Psoas muscle (tissue), 8 donors: ENCODE measurements around the gene NGDN. TPM values are rescaled to one million over a fixed set of nuclear protein-coding genes. Genes with fewer than 3 reads are reported as not detected.
A peak's percentile ranks its signal among the peaks of the same experiment; 100 is the strongest.

ENCODE experiments used
- ATAC-seq, 4 donors: fragments of 200-7000 bp; cut with Tn5 transposase; one replicate each; pipeline ENCODE4 v1.9.1; 2020; ENCODE audit warnings: moderate library complexity in 3 of 4, mild to moderate bottlenecking in 2 of 4
- DNase-seq, 2 donors: peaks; one replicate each; pipeline ENCODE4 v3.0.0-alpha.2; 2020
- H3K27ac ChIP-seq: fragments of 200-600 bp; one replicate; pipeline ENCODE4 v1.8.0; 2022
- H3K27me3 ChIP-seq, 3 donors: fragments of 200-600 bp in 1 of 3; one replicate each; pipeline versions ENCODE4 v1.6.1 to v1.8.0; 2013 to 2022; ENCODE audit warnings: low read length in 2 of 3, mild to moderate bottlenecking in 2 of 3, moderate library complexity in 1 of 3; ENCODE audit not compliant: insufficient read depth in 3 of 3
- H3K36me3 ChIP-seq, 2 donors: fragments of 200-600 bp in 1 of 2; one replicate each; pipeline versions ENCODE4 v1.6.1 to v1.8.0; 2013 to 2022; ENCODE audit warnings: low read depth in 1 of 2, mild to moderate bottlenecking in 1 of 2, moderate library complexity in 1 of 2; ENCODE audit not compliant: insufficient read depth in 1 of 2
- H3K4me1 ChIP-seq: fragments of 200-600 bp; one replicate; pipeline ENCODE4 v1.8.0; 2022
- H3K4me3 ChIP-seq: fragments of 200-600 bp; one replicate; pipeline ENCODE4 v1.8.0; 2022; ENCODE audit warnings: mild to moderate bottlenecking
- H3K9me3 ChIP-seq: fragments of 200-600 bp; one replicate; pipeline ENCODE4 v1.8.0; 2022
- CTCF ChIP-seq: fragments of 200-600 bp; IDR thresholded peaks from one replicate; pipeline ENCODE4 v1.8.0; 2022; ENCODE audit warnings: antibody characterized with exemption
- WGBS, 3 donors: extraction: QIAGEN DNeasy Blood & Tissue Kit; methylation state at CpG; one replicate each; pipeline versions ENCODE4 v1.1.6 to v1.1.7; 2013; 5-methylcytosine and 5-hydroxymethylcytosine counted together
- intact Hi-C, 2 donors: fragments of 100-400 bp; cut with DNase I; formaldehyde crosslinking; loops; one replicate each; pipeline versions ENCODE4 v1.11.0 to v1.14.2; 2022
- polyA plus RNA-seq, 3 donors: library from polyadenylated mRNA; stranded (reverse); fragments of 200-250 nt; gene quantifications; one replicate each; pipeline ENCODE4 v1.2.3, GENCODE V29; 2013
- total RNA-seq, 4 donors: library from RNA; stranded (reverse); fragmentation: NEBNext Ultra II Directional in 2 of 4; extraction: Animal tissue kit (Norgen Biotek cat#: 25700) in 2 of 4; gene quantifications; one replicate each; pipeline versions ENCODE4 v1.2.1 to v1.2.4, GENCODE V29; 2021 to 2023
- donor health status: healthy with polysubstance abuse.
- donor health status: DM: no; HTN: no; CAD: no; lungs with moderate emphysema.
- donor health status: Bipolar disorder and iron deficiency.
- donor health status: healthy.
- donor health status: DM: yes; HTN: yes; CAD: no.
- donor health status: DM: no; HTN: no; CAD: no.
- donor health status: DM: no; HTN: no; CAD: no.
- donor health status: DM: yes; HTN: yes; CAD: no.

NGDN gene
- total and polyA plus RNA-seq, 7 donors = 20.3 to 91.1 (median 49.9) TPM

GRCh38 chr14:23435543-23436326 lies 33.8 kb upstream of the NGDN start, which contains the start of gene MYH7:
MYH7 (minus strand) TSS chr14:23435660; CDS start chr14:23433732, 1,928 bp downstream.
- WGBS, 3 donors = 18 to 28% (median 26%) methylated on average over 10 of the region's 10 CpGs
- peaks cover 0 to 3% of the 10 kb centered on the region in 2 donors for H3K36me3 ChIP-seq
- intact Hi-C loops = no loop called here
- peak; percentile 30 to 57 (median 42) for ATAC-seq
- H3K9me3 ChIP-seq = no peaks in the 10 kb centered on the region
- peak within 1 kb of the TSS; percentile 83 for H3K27ac ChIP-seq
- peak within 1 kb of the TSS; percentile 53 for H3K4me3 ChIP-seq
- no peak for DNase-seq
- H3K27me3 ChIP-seq = no peaks in the 10 kb centered on the region
- H3K4me1 ChIP-seq = peaks cover 22% of the 10 kb centered on the region
- no peak for TF ChIP-seq CTCF

GRCh38 chr14:23436327-23437132 lies 33.0 kb upstream of the NGDN start:
- Histone ChIP-seq H3K27me3 (no peaks in the 10 kb centered on the region), H3K27ac (peak overlapping the region; percentile 83), H3K9me3 (no peaks in the 10 kb centered on the region), H3K4me3 (peak overlapping the region; percentile 53), H3K36me3 (peaks cover 0 to 3% of the 10 kb centered on the region in 2 donors), H3K4me1 (peaks cover 24% of the 10 kb centered on the region)
- intact Hi-C loops = no loop called here
- DNase-seq = no peak
- WGBS, 3 donors = 31 to 44% (median 40%) methylated on average over 15 of the region's 15 CpGs
- ATAC-seq = no peak
- no peak for TF ChIP-seq CTCF

GRCh38 chr14:23437133-23438100 lies 32.1 kb upstream of the NGDN start:
- intact Hi-C loops = no loop called here
- Histone ChIP-seq H3K27me3 (no peaks in the 10 kb centered on the region), H3K36me3 (peaks cover 0 to 3% of the 10 kb centered on the region in 2 donors), H3K4me3 (no peak overlapping the region), H3K9me3 (no peaks in the 10 kb centered on the region), H3K4me1 (peaks cover 30% of the 10 kb centered on the region), H3K27ac (peak overlapping the region; percentile 83)
- ATAC-seq (peak; percentile 48 to 57 (median 54)), DNase-seq (no peak)
- no peak for TF ChIP-seq CTCF
- 45 to 56% (median 55%) methylated on average over 7 to 8 of the region's 8 CpGs for WGBS, 3 donors

- 15 to 24% (median 19%) methylated on average over 15 of the region's 15 CpGs for WGBS, 3 donors
- H3K36me3 ChIP-seq = no peaks in the 10 kb centered on the region
- H3K27ac ChIP-seq = peak overlapping the region; percentile 83
- no peaks in the 10 kb centered on the region for H3K9me3 ChIP-seq
- H3K27me3 ChIP-seq = no peaks in the 10 kb centered on the region
- intact Hi-C loops = no loop called here
- no peak overlapping the region for H3K4me3 ChIP-seq
- TF ChIP-seq CTCF = no peak
- ATAC-seq = peak; percentile 56 to 75 (median 70)
- H3K4me1 ChIP-seq = peaks cover 30% of the 10 kb centered on the region
- peak in 1 of 2 donors; percentile 45 for DNase-seq
Observed at GRCh38 chr14:23438101-23438971, 31.2 kb upstream of the NGDN start.
